AG04449 (cell line): ENCODE results near the gene C11orf65.
"Not testable (repeated sequence)": the region's sequence is repeated elsewhere in the genome, so short reads cannot be mapped to it uniquely, and the experiment has no call there.

ENCODE experiments used
- CTCF ChIA-PET: fragments of 350-600 bp; formaldehyde crosslinking; extraction: SDS; loops from one replicate; lab custom pipeline; 2021; ENCODE audit warnings: antibody characterized with exemption; lab: Yijun Ruan, JAX
- POLR2A ChIA-PET: fragments of 400-600, 350-600 bp; formaldehyde crosslinking; extraction: SDS; loops from one replicate; lab custom pipeline; 2020; ENCODE audit warnings: antibody characterized with exemption, inconsistent platforms; lab: Yijun Ruan, JAX
- DNase-seq: peaks from one replicate; pipeline ENCODE4 v3.0.0-alpha.2; 2010; ENCODE audit warnings: low read depth, low spot score
- H3K4me3 ChIP-seq: 2 replicates; pipeline ENCODE4 v1.5.1; 2011; ENCODE audit warnings: low read depth, mild to moderate bottlenecking, control low read depth, low read length
- CTCF ChIP-seq: IDR thresholded peaks from one replicate; pipeline ENCODE4 v1.5.1; 2011; ENCODE audit warnings: mild to moderate bottlenecking, moderate library complexity, low read length, control low read depth, inconsistent platforms; ENCODE audit not compliant: insufficient read depth; ENCODE audit errors: missing control alignments

C11orf65 gene

GRCh38 chr11:108436594-108436993 lies 30.7 kb downstream of the C11orf65 start:
- CTCF ChIA-PET, result no interaction called here
- no peak overlapping the region for H3K4me3 ChIP-seq
- no peak for TF ChIP-seq CTCF

GRCh38 chr11:108435066-108435465 lies 32.3 kb downstream of the C11orf65 start:
- DNase-seq, result no peak
- TF ChIP-seq CTCF, result no peak
- ChIA-PET POLR2A (no interaction called here), CTCF (no interaction called here)
- no peak overlapping the region for H3K4me3 ChIP-seq

More at GRCh38 chr11:108436594-108436993, 30.7 kb downstream of the C11orf65 start:
- DNase-seq, result no peak
- POLR2A ChIA-PET, result no interaction called here

GRCh38 chr11:108432783-108433182 lies 34.5 kb downstream of the C11orf65 start:
- ChIA-PET CTCF (no interaction called here), POLR2A (no interaction called here)
- TF ChIP-seq CTCF, result no peak

GRCh38 chr11:108431997-108432396 lies 35.3 kb downstream of the C11orf65 start:
- no peak for TF ChIP-seq CTCF
- DNase-seq, result no peak
- no peak overlapping the region for H3K4me3 ChIP-seq
- CTCF ChIA-PET, result no interaction called here
- POLR2A ChIA-PET, result no interaction called here

More at GRCh38 chr11:108432783-108433182, 34.5 kb downstream of the C11orf65 start:
- DNase-seq, result no peak
- no peak overlapping the region for H3K4me3 ChIP-seq

- no peak for TF ChIP-seq CTCF
- ChIA-PET CTCF (no interaction called here), POLR2A (no interaction called here)
- H3K4me3 ChIP-seq, result no peak overlapping the region
- no peak for DNase-seq
These were observed 36.0 kb downstream of the C11orf65 start for GRCh38 chr11:108431370-108431769.

- CTCF ChIA-PET, POLR2A ChIA-PET, H3K4me3 ChIP-seq, DNase-seq: not testable (repeated sequence)
- TF ChIP-seq CTCF, result peak; percentile 13
These were observed 49.8 kb downstream of the C11orf65 start for GRCh38 chr11:108417551-108417950.
